ENCODE measurements around the gene KIF21A. TPM values are rescaled to one million over a fixed set of nuclear protein-coding genes. Genes with fewer than 3 reads are reported as not detected.

KIF21A gene
- total RNA-seq, 5 donors from 2014 or later (not counting 1 experiment from before 2014, with no cell fraction given) = 9.9 to 19.6 (median 13.2) TPM

- Histone ChIP-seq H3K36me3 (ENCODE audit: control insufficient read depth in 2 of 2, extremely low read depth in 1 of 2, insufficient read depth in 1 of 2, low read length in 1 of 2) (no peaks in the 10 kb centered on the region), H3K4me1 (ENCODE audit: control insufficient read depth in 1 of 2, extremely low read depth in 1 of 2, insufficient read depth in 2 of 2, low read length in 2 of 2) (no peaks in the 10 kb centered on the region), H3K27ac (ENCODE audit: low read length) (no peak overlapping the region), H3K4me3 (ENCODE audit: control insufficient read depth in 1 of 2, extremely low read depth in 1 of 2, low read length in 1 of 2) (no peak overlapping the region), H3K9me3 (no peaks in the 10 kb centered on the region), H3K27me3 (replicated peaks in 1 of 2; ENCODE audit: control insufficient read depth in 2 of 2, extremely low read depth in 1 of 2, insufficient read depth in 2 of 2, low read length in 1 of 2) (no peaks in the 10 kb centered on the region)
- H3K9me3 Mint-ChIP-seq = no peaks in the 10 kb centered on the region
- H3K4me1 Mint-ChIP-seq = peaks cover under 1 to 10% (median 10%) of the 10 kb centered on the region in 3 donors
- DNase-seq (no peak), ATAC-seq (replicated peaks in 1 of 4) (no peak)
- no peaks in the 10 kb centered on the region for H3K27me3 Mint-ChIP-seq
- ChIA-PET POLR2A (no interaction called here), CTCF (no interaction called here)
- H3K4me3 Mint-ChIP-seq = no peak overlapping the region
- no CpG with 5 or more reads among the region's 2 CpGs for WGBS (ENCODE audit: insufficient coverage)
- no peaks in the 10 kb centered on the region for H3K36me3 Mint-ChIP-seq
- H3K27ac Mint-ChIP-seq = no peak overlapping the region
Measured at GRCh38 chr12:39401459-39401858, 41.5 kb downstream of the KIF21A start.

GRCh38 chr12:39395866-39396265, 47.1 kb downstream of the KIF21A start:
- no peaks in the 10 kb centered on the region for H3K4me1 ChIP-seq (ENCODE audit: control insufficient read depth in 1 of 2, extremely low read depth in 1 of 2, insufficient read depth in 2 of 2, low read length in 2 of 2)
- H3K9me3 Mint-ChIP-seq = no peaks in the 10 kb centered on the region
- no peaks in the 10 kb centered on the region for H3K27me3 Mint-ChIP-seq
- H3K36me3 ChIP-seq (ENCODE audit: control insufficient read depth in 2 of 2, extremely low read depth in 1 of 2, insufficient read depth in 1 of 2, low read length in 1 of 2) = no peaks in the 10 kb centered on the region
- no peaks in the 10 kb centered on the region for H3K9me3 ChIP-seq
- H3K4me3 Mint-ChIP-seq = no peak overlapping the region
- no peak overlapping the region for H3K27ac Mint-ChIP-seq
- ChIA-PET CTCF (no interaction called here), POLR2A (interaction anchor here in 1 of 2 donors (0.6 kb wide), 1 partner anchor 10 kb away, joined by 6 read pairs; no protein-coding TSS in a partner anchor)
- no peaks in the 10 kb centered on the region for H3K27me3 ChIP-seq (replicated peaks in 1 of 2; ENCODE audit: control insufficient read depth in 2 of 2, extremely low read depth in 1 of 2, insufficient read depth in 2 of 2, low read length in 1 of 2)
- no peak for ATAC-seq (replicated peaks in 1 of 4)
- H3K4me3 ChIP-seq (ENCODE audit: control insufficient read depth in 1 of 2, extremely low read depth in 1 of 2, low read length in 1 of 2) = no peak overlapping the region
- H3K36me3 Mint-ChIP-seq = no peaks in the 10 kb centered on the region
- H3K4me1 Mint-ChIP-seq = no peaks in the 10 kb centered on the region
- H3K27ac ChIP-seq (ENCODE audit: low read length) = no peak overlapping the region
- 91% methylated on average over 3 of the region's 6 CpGs for WGBS (ENCODE audit: insufficient coverage)
- DNase-seq = no peak

GRCh38 chr12:39393890-39394289, 49.0 kb downstream of the KIF21A start:
- POLR2A ChIA-PET = no interaction called here
- no peak overlapping the region for H3K27ac ChIP-seq (ENCODE audit: low read length)
- WGBS (ENCODE audit: insufficient coverage) = 80% methylated on average over 4 of the region's 5 CpGs

GRCh38 chr12:39393179-39393578, 49.7 kb downstream of the KIF21A start:
- WGBS (ENCODE audit: insufficient coverage) = 100% methylated on average over 2 of the region's 2 CpGs
- ChIA-PET CTCF (no interaction called here), POLR2A (no interaction called here)
- Mint-ChIP-seq H3K36me3 (no peaks in the 10 kb centered on the region), H3K27ac (no peak overlapping the region), H3K4me1 (no peaks in the 10 kb centered on the region), H3K9me3 (no peaks in the 10 kb centered on the region), H3K27me3 (no peaks in the 10 kb centered on the region), H3K4me3 (no peak overlapping the region)
- Histone ChIP-seq H3K4me3 (ENCODE audit: control insufficient read depth in 1 of 2, extremely low read depth in 1 of 2, low read length in 1 of 2) (no peak overlapping the region), H3K36me3 (ENCODE audit: control insufficient read depth in 2 of 2, extremely low read depth in 1 of 2, insufficient read depth in 1 of 2, low read length in 1 of 2) (no peaks in the 10 kb centered on the region), H3K4me1 (ENCODE audit: control insufficient read depth in 1 of 2, extremely low read depth in 1 of 2, insufficient read depth in 2 of 2, low read length in 2 of 2) (no peaks in the 10 kb centered on the region), H3K27ac (ENCODE audit: low read length) (no peak overlapping the region), H3K27me3 (replicated peaks in 1 of 2; ENCODE audit: control insufficient read depth in 2 of 2, extremely low read depth in 1 of 2, insufficient read depth in 2 of 2, low read length in 1 of 2) (no peaks in the 10 kb centered on the region), H3K9me3 (no peaks in the 10 kb centered on the region)
- ATAC-seq (replicated peaks in 1 of 4) = no peak
- DNase-seq = no peak

More at GRCh38 chr12:39393890-39394289, 49.0 kb downstream of the KIF21A start:
- no peaks in the 10 kb centered on the region for H3K27me3 ChIP-seq (replicated peaks in 1 of 2; ENCODE audit: control insufficient read depth in 2 of 2, extremely low read depth in 1 of 2, insufficient read depth in 2 of 2, low read length in 1 of 2)
- no peak overlapping the region for H3K4me3 Mint-ChIP-seq
- DNase-seq (no peak), ATAC-seq (replicated peaks in 1 of 4) (no peak)
- no peak overlapping the region for H3K4me3 ChIP-seq (ENCODE audit: control insufficient read depth in 1 of 2, extremely low read depth in 1 of 2, low read length in 1 of 2)
- no peaks in the 10 kb centered on the region for H3K4me1 Mint-ChIP-seq
- H3K9me3 ChIP-seq = no peaks in the 10 kb centered on the region
- H3K36me3 ChIP-seq (ENCODE audit: control insufficient read depth in 2 of 2, extremely low read depth in 1 of 2, insufficient read depth in 1 of 2, low read length in 1 of 2) = no peaks in the 10 kb centered on the region
- no peak overlapping the region for H3K27ac Mint-ChIP-seq
- no peaks in the 10 kb centered on the region for H3K36me3 Mint-ChIP-seq
- CTCF ChIA-PET = no interaction called here
- no peaks in the 10 kb centered on the region for H3K27me3 Mint-ChIP-seq
- H3K9me3 Mint-ChIP-seq = no peaks in the 10 kb centered on the region
- H3K4me1 ChIP-seq (ENCODE audit: control insufficient read depth in 1 of 2, extremely low read depth in 1 of 2, insufficient read depth in 2 of 2, low read length in 2 of 2) = no peaks in the 10 kb centered on the region

- ATAC-seq (replicated peaks in 1 of 4) = no peak
- Mint-ChIP-seq H3K36me3 (no peaks in the 10 kb centered on the region), H3K27ac (no peak overlapping the region), H3K4me3 (no peak overlapping the region), H3K9me3 (no peaks in the 10 kb centered on the region), H3K27me3 (no peaks in the 10 kb centered on the region), H3K4me1 (no peaks in the 10 kb centered on the region)
- Histone ChIP-seq H3K9me3 (no peaks in the 10 kb centered on the region), H3K27me3 (replicated peaks in 1 of 2; ENCODE audit: control insufficient read depth in 2 of 2, extremely low read depth in 1 of 2, insufficient read depth in 2 of 2, low read length in 1 of 2) (no peaks in the 10 kb centered on the region), H3K4me3 (ENCODE audit: control insufficient read depth in 1 of 2, extremely low read depth in 1 of 2, low read length in 1 of 2) (no peak overlapping the region), H3K36me3 (ENCODE audit: control insufficient read depth in 2 of 2, extremely low read depth in 1 of 2, insufficient read depth in 1 of 2, low read length in 1 of 2) (no peaks in the 10 kb centered on the region), H3K27ac (ENCODE audit: low read length) (no peak overlapping the region), H3K4me1 (ENCODE audit: control insufficient read depth in 1 of 2, extremely low read depth in 1 of 2, insufficient read depth in 2 of 2, low read length in 2 of 2) (no peaks in the 10 kb centered on the region)
- ChIA-PET CTCF (no interaction called here), POLR2A (no interaction called here)
- 90% methylated on average over 1 of the region's 1 CpG for WGBS (ENCODE audit: insufficient coverage)
- DNase-seq = no peak
Measured at GRCh38 chr12:39392154-39392925, 50.6 kb downstream of the KIF21A start.

GRCh38 chr12:39390752-39391151, 52.2 kb downstream of the KIF21A start:
- Mint-ChIP-seq H3K9me3 (no peaks in the 10 kb centered on the region), H3K27ac (no peak overlapping the region), H3K27me3 (no peaks in the 10 kb centered on the region), H3K4me3 (no peak overlapping the region), H3K4me1 (no peaks in the 10 kb centered on the region), H3K36me3 (peaks cover 6% of the 10 kb centered on the region)
- H3K27ac ChIP-seq (ENCODE audit: low read length) = no peak overlapping the region
- DNase-seq (no peak), ATAC-seq (replicated peaks in 1 of 4) (no peak)
- no peaks in the 10 kb centered on the region for H3K27me3 ChIP-seq (replicated peaks in 1 of 2; ENCODE audit: control insufficient read depth in 2 of 2, extremely low read depth in 1 of 2, insufficient read depth in 2 of 2, low read length in 1 of 2)
- POLR2A ChIA-PET = no interaction called here
- H3K4me1 ChIP-seq (ENCODE audit: control insufficient read depth in 1 of 2, extremely low read depth in 1 of 2, insufficient read depth in 2 of 2, low read length in 2 of 2) = no peaks in the 10 kb centered on the region
- no peaks in the 10 kb centered on the region for H3K9me3 ChIP-seq
- CTCF ChIA-PET = interaction anchor here in 1 of 2 donors (0.6 kb wide), 1 partner anchor 9 kb away, joined by 5 read pairs; no protein-coding TSS in a partner anchor
- H3K36me3 ChIP-seq (ENCODE audit: control insufficient read depth in 2 of 2, extremely low read depth in 1 of 2, insufficient read depth in 1 of 2, low read length in 1 of 2) = no peaks in the 10 kb centered on the region
- H3K4me3 ChIP-seq (ENCODE audit: control insufficient read depth in 1 of 2, extremely low read depth in 1 of 2, low read length in 1 of 2) = no peak overlapping the region
